Fibroblast of pulmonary artery (primary cell): ENCODE results near the gene MIEF2.

Source experiments
- DNase-seq: peaks from one replicate; pipeline ENCODE4 v3.0.0-alpha.2; 2010; ENCODE audit warnings: low read depth
- H3K4me3 ChIP-seq: replicated peaks from 2 replicates; pipeline ENCODE4 v1.5.1; 2011; ENCODE audit warnings: low read depth, mild to moderate bottlenecking, control low read depth, low read length, moderate library complexity
- TF ChIP-seq, protein P1 (sequence below): IDR thresholded peaks from 2 replicates; pipeline ENCODE4 v1.5.1; 2011; ENCODE audit warnings: mild to moderate bottlenecking, control low read depth, low read length, inconsistent platforms; ENCODE audit errors: missing control alignments

The MIEF2 gene

DNA sequence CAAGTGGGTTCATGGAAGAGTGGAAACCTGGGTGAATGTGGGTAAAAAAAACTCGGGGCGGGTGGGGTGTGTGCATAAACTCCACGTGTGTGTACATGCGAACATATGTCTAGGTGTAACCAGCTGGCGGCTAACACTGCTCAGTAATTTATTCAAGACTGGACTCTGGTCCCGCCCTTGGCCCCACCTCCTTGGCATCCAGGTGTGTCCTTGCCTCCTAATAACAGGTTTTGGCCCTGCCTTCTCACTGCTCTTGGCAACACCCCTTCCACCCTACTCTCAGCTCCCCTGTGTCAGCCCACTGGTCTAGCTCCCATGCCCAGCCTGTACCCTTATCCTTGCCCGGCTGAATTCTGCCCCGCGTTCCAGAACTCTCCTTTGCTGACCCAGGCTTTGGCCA lies 10.2 kb upstream of the MIEF2 start:
- TF ChIP-seq, protein P1, sequence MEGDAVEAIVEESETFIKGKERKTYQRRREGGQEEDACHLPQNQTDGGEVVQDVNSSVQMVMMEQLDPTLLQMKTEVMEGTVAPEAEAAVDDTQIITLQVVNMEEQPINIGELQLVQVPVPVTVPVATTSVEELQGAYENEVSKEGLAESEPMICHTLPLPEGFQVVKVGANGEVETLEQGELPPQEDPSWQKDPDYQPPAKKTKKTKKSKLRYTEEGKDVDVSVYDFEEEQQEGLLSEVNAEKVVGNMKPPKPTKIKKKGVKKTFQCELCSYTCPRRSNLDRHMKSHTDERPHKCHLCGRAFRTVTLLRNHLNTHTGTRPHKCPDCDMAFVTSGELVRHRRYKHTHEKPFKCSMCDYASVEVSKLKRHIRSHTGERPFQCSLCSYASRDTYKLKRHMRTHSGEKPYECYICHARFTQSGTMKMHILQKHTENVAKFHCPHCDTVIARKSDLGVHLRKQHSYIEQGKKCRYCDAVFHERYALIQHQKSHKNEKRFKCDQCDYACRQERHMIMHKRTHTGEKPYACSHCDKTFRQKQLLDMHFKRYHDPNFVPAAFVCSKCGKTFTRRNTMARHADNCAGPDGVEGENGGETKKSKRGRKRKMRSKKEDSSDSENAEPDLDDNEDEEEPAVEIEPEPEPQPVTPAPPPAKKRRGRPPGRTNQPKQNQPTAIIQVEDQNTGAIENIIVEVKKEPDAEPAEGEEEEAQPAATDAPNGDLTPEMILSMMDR, result no peak
- no peak overlapping the region for H3K4me3 ChIP-seq
- DNase-seq, result no peak

DNA sequence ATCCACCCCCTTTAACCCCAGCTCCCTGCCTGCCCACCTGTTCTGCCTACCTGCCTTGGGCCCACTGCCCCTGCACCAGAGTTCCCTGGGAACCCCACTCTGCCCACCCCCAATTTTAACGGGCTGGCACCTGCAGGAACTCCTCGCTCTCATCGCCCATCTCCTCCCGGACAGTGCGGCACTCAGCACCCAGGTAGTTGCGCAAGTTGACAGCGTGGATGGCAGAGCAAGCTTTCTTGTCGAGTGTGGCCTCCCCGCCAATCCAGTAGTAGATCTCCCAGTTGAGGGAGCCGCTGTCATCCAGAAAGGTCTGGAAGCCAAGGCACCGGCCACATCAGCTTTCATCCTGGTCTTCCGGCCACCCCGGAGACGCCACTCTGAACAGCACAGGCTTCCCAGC lies 9.8 kb upstream of the MIEF2 start:
- TF ChIP-seq, protein P1, result no peak
- no peak for DNase-seq
- no peak overlapping the region for H3K4me3 ChIP-seq

DNA sequence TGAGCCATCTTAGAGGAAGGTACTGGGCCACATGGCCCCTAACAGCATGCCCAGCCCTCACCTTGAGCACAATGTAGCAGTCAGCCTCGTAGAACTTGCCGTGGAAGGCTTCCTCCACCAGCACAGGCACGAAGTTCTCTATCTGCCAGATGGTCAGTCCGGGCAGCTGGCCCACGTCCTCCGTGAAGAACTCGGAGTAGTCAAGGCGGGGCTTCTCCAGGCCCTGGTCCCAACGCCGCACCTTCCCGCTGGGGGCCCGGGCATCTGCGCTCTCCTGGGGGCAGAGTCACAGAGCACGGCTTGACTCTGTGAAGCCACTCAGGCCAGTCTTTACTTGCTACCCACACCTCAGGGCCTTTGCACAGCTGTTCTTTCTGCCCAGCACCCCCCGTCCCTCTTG lies 9.3 kb upstream of the MIEF2 start:
- no peak overlapping the region for H3K4me3 ChIP-seq
- TF ChIP-seq, protein P1, result no peak
- DNase-seq, result no peak

DNA sequence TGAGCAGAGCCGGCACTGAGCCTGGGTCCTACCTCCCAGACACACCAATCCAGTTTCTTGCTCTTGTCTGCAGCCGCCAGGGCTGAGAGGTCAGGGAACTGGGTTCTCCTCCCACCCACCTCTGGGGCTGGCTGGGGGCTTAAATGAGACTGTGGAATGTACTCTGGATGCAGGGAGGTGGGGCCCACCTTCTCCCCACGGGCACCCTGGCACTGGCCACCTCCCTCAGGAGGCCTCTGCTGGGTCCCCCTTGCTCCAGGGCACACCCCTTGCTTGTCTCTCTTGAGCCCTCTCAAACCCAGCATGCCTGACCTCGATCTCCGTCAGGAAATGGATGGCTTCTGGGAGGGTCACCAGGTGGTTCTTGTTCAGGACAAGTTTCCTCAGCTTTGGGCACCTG lies 8.3 kb upstream of the MIEF2 start:
- TF ChIP-seq, protein P1, result no peak
- no peak for DNase-seq
- H3K4me3 ChIP-seq, result no peak overlapping the region

DNA sequence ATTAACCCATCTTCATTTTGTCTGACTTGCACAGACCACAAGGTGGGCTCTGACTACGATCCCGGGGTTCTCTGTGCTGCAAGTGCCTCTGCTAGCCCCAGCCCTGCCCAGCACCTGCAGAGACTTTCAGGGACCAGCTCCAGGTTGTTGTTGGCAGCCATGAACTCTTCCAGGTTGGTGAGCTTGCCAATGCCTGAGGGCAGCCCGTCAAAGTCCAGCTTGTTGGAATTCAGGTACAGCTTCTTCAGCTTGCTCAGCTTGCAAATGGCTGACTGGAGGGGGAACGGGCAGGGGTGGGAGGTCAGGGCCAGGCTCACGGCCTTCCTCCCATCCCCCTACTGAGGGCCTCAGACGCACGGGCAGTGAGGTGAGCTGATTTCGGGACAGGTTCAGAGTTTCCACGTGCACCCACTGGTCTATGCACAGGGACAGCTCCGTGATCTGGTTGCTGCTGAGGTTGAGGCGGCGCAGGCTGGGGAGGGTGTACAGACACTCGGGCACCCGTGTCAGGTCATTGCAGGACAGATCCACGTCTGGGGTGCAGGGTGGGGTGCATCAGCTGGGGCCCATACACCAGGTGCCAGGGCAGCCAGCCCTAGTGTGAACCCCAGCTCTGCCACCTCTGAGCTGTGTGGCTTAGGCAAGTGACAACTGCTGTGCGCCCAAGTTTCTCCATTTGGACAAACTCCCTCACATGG lies 7.1 kb upstream of the MIEF2 start:
- no peak for DNase-seq
- TF ChIP-seq, protein P1, result no peak

DNA sequence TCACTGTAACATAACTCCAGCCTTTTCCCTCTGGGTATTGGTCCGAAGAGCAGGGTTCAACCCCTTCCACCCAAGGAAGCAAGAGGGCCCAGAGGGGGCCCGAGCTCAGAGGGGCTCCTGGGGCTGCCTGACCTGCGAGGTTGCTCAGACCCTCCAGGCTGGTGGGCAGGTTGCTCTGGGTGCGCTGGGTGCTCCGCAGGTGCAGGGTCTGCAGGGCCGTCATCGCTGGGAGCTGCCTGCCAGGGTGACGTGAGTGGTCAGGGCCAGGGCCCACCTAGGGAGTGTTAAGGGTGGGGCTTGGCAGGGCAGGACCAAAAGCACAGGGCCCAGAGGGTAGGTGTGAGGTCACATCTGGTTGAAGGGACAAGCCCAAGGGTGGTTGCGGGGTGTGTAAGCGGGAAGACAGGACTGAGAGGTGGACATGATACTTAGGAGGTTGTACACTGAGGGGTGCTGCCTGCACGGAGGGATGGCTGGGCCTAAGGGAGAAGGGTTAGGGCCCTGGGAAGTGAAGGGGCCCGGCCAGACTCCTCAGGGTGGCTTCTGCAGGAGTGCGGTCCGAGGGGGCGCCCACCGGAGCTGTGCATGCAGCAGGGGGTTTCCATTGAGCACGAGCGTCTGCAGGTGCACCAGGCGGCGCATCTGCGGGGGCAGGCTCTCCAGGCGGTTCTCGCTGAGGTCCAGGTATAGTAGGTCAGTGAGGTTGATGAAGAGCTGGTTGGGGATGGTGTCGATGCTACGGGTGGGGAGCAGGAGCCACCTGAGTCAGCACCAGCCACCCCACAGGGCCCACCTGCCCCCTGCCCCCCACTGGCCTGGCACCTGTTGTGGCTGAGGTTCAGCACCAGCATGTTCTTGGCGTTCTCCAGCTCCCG lies 6.3 kb upstream of the MIEF2 start:
- H3K4me3 ChIP-seq, result no peak overlapping the region
- no peak for DNase-seq
- TF ChIP-seq, protein P1, result no peak

More for the DNA sequence above, 7.1 kb upstream of the MIEF2 start:
- H3K4me3 ChIP-seq, result no peak overlapping the region
